ENCODE results near the gene DVL2.
A peak's percentile ranks its signal among the peaks of the same experiment; 100 is the strongest.

GRCh38 chr17:7234083-7234951 lies at the start of gene DVL2:
- TF ChIP-seq SIN3A (IDR thresholded peaks at IDR 0.05; ENCODE audit: borderline replicate concordance, insufficient read depth, low read length) (peak; percentile 96; the same call in 1 of the 2 replicates), POLR2AphosphoS5 (IDR thresholded peaks at IDR 0.05; ENCODE audit: low read depth, low read length) (peak; percentile 98), REST (IDR thresholded peaks at IDR 0.05; ENCODE audit: insufficient read depth in 1 of 2, low read depth in 2 of 2, low read length in 2 of 2) (peak; percentile 14 to 50; a peak in 1 of 4 replicates), TAF1 (IDR thresholded peaks at IDR 0.05; ENCODE audit: borderline replicate concordance, insufficient read depth, low read length) (peak; percentile 85; the same call in 1 of the 2 replicates), FOXP2 (optimal IDR thresholded peaks at IDR 0.05; ENCODE audit: borderline replicate concordance, extremely low read depth, extremely low read length, insufficient read depth) (peak; percentile 83)

Measured in PFSK-1 (cell line).